K562 (cell line): ENCODE measurements around the gene PDE1C. TPM values are rescaled to one million over a fixed set of nuclear protein-coding genes. Genes with fewer than 3 reads are reported as not detected.

Experiments
- ATAC-seq: fragments of 200-7000 bp; cut with Tn5 transposase; 3 replicates; pipeline ENCODE4 v1.9.1; 2020; ENCODE audit warnings: moderate library complexity
- BruUV-seq: library from RNA; stranded (reverse); fragments of 400-500 nt; replicated peaks from 2 replicates; lab custom pipeline; 2021; lab: Mats Ljungman, UMichigan
- CTCF ChIA-PET: fragments of 300-600 bp; formaldehyde crosslinking; extraction: SDS; loops from one replicate; lab custom pipeline; 2021; ENCODE audit warnings: low intra/inter-chr PET ratio; lab: Yijun Ruan, JAX
- POLR2A ChIA-PET: fragments of 300-600, 350-650 bp; sonication (Branson Sonifier 250); formaldehyde crosslinking; extraction: SDS; loops from one replicate; lab custom pipeline; 2021; ENCODE audit warnings: antibody characterized with exemption, inconsistent platforms; lab: Yijun Ruan, JAX
- DNase-seq, 4 experiments: peaks; one replicate each; pipeline versions ENCODE4 v3.0.0 to v3.0.0-alpha.2; 2011 to 2018; ENCODE audit warnings: low spot score in 3 of 4, mixed read lengths in 3 of 4; ENCODE audit errors: extremely low read depth in 1 of 4
- FAIRE-seq: peaks from 2 replicates; lab custom pipeline; 2011; peaks lifted over from hg19 to GRCh38; lab: Jason Lieb, UNC
- H2AFZ ChIP-seq: 2 replicates; pipeline ENCODE4 v1.6.0; 2011; ENCODE audit warnings: low read depth, low read length, control low read depth, inconsistent platforms
- H3K27ac ChIP-seq: fragments of 200-600 bp; 3 replicates; pipeline ENCODE4 v1.8.0; 2011; ENCODE audit warnings: low read depth, mild to moderate bottlenecking, control low read depth, inconsistent platforms, low read length, moderate library complexity, mixed read lengths; ENCODE audit errors: extremely low read depth
- H3K27me3 ChIP-seq, 2 experiments: fragments of 300-600 bp in 1 of 2; 2 replicates in 1 of 2; 3 replicates in 1 of 2; pipeline versions ENCODE4 v1.6.0 to v1.8.0; 2011; ENCODE audit warnings: inconsistent platforms in 2 of 2, low read length in 2 of 2, mild to moderate bottlenecking in 1 of 2, mixed read lengths in 1 of 2, moderate library complexity in 1 of 2; ENCODE audit not compliant: control insufficient read depth in 2 of 2, insufficient read depth in 2 of 2
- H3K36me3 ChIP-seq: fragments of 300-600 bp; 3 replicates; pipeline ENCODE4 v1.8.0; 2011; ENCODE audit warnings: mild to moderate bottlenecking, low read length, inconsistent platforms; ENCODE audit not compliant: control insufficient read depth, insufficient read depth
- H3K4me1 ChIP-seq, 2 experiments: fragments of 200-600 bp in 1 of 2; replicated peaks in 1 of 2; 2 replicates in 1 of 2; 3 replicates in 1 of 2; pipeline versions ENCODE4 v1.5.1 to v1.8.0; 2011; ENCODE audit warnings: inconsistent platforms in 2 of 2, low read length in 2 of 2, mild to moderate bottlenecking in 1 of 2, mixed read lengths in 1 of 2, moderate library complexity in 1 of 2; ENCODE audit not compliant: control insufficient read depth in 2 of 2, insufficient read depth in 2 of 2
- H3K4me2 ChIP-seq: 2 replicates; pipeline ENCODE4 v1.6.1; 2011; ENCODE audit warnings: low read length, control low read depth, inconsistent platforms, mixed read lengths; ENCODE audit not compliant: insufficient read depth
- H3K4me3 ChIP-seq: fragments of 200-600 bp; sonication (generic), shearing (Covaris generic); 2 replicates; pipeline ENCODE4 v1.5.1; 2016; ENCODE audit warnings: control low read depth, inconsistent platforms
- H3K79me2 ChIP-seq: fragments of 200-600 bp; 3 replicates; pipeline ENCODE4 v1.8.0; 2011; ENCODE audit warnings: low read length, inconsistent platforms; ENCODE audit not compliant: control insufficient read depth, insufficient read depth
- H3K9ac ChIP-seq, 2 experiments: 2 replicates each; pipeline versions ENCODE4 v1.6.0 to v1.6.1; 2011; ENCODE audit warnings: low read depth in 2 of 2, low read length in 2 of 2, control low read depth in 1 of 2, inconsistent platforms in 1 of 2, mild to moderate bottlenecking in 1 of 2, mixed read lengths in 1 of 2; ENCODE audit not compliant: insufficient read depth in 1 of 2
- H3K9me1 ChIP-seq: one replicate; pipeline ENCODE4 v1.6.0; 2011; ENCODE audit warnings: inconsistent platforms, mild to moderate bottlenecking, low read length, moderate library complexity; ENCODE audit not compliant: control insufficient read depth, insufficient read depth
- H3K9me3 ChIP-seq: replicated peaks from 2 replicates; pipeline ENCODE4 v1.5.1; 2011; ENCODE audit warnings: low read depth, low read length, inconsistent platforms; ENCODE audit not compliant: control insufficient read depth, insufficient read depth
- H4K20me1 ChIP-seq: replicated peaks from 2 replicates; pipeline ENCODE4 v1.6.1; 2011; ENCODE audit warnings: low read length, inconsistent platforms, mixed read lengths; ENCODE audit not compliant: control insufficient read depth, insufficient read depth
- CBX5 ChIP-seq: IDR thresholded peaks from 2 replicates; pipeline ENCODE4 v1.6.1; 2014; ENCODE audit warnings: low read depth, borderline replicate concordance
- CCNT2 ChIP-seq: IDR thresholded peaks from 2 replicates; pipeline ENCODE4 v1.6.1; 2011; ENCODE audit warnings: borderline replicate concordance, low read depth, mild to moderate bottlenecking, moderate library complexity, mixed read lengths, low read length; ENCODE audit not compliant: insufficient read length; ENCODE audit errors: extremely low read depth
- FOXJ3 ChIP-seq: sonication (generic); formaldehyde crosslinking; IDR thresholded peaks from 2 replicates; pipeline ENCODE4 v1.4.0; 2020; ENCODE audit warnings: mild to moderate bottlenecking, missing genetic modification reagents
- HDGF ChIP-seq: fragments of 450-650 bp; IDR thresholded peaks from 2 replicates; pipeline ENCODE4 v1.6.1; 2016
- KLF1 ChIP-seq: fragments of 450-650 bp; IDR thresholded peaks from 2 replicates; pipeline ENCODE4 v1.6.1; 2016; ENCODE audit warnings: missing genetic modification characterization, missing compliant biosample characterization
- KLF6 ChIP-seq: fragments of 250-450 bp; sonication (Bioruptor Pico); IDR thresholded peaks from 2 replicates; pipeline ENCODE4 v1.4.0; 2020; ENCODE audit warnings: mild to moderate bottlenecking, moderate library complexity, borderline replicate concordance
- WHSC1 ChIP-seq: IDR thresholded peaks from one replicate; pipeline ENCODE4 v1.6.1; 2012; ENCODE audit warnings: low read length, control low read depth, inconsistent platforms
- ZNF134 ChIP-seq: fragments of 250-450 bp; sonication (Bioruptor Pico); conservative IDR thresholded peaks from 2 replicates; pipeline ENCODE4 v1.4.0; 2020
- ZNF316 ChIP-seq: fragments of 450-650 bp; IDR thresholded peaks from 2 replicates; pipeline ENCODE4 v1.6.1; 2016
- WGBS: fragments of 100-300 bp; shearing (Covaris generic); methylation state at CpG from one replicate; pipeline ENCODE4 v1.1.6; 2016; ENCODE audit warnings: low coverage, mixed read lengths; ENCODE audit not compliant: insufficient coverage; ENCODE audit errors: missing lambda C conversion rate; 5-methylcytosine and 5-hydroxymethylcytosine counted together
- in situ Hi-C: fragments of 300-500 bp; cut with MboI; formaldehyde crosslinking; loops from 4 replicates; pipeline ENCODE4 v1.15.0; 2018; ENCODE audit warnings: inconsistent platforms, mixed read lengths
- intact Hi-C: fragments of 100-400 bp; cut with micrococcal nuclease; formaldehyde crosslinking; loops from 2 replicates; pipeline ENCODE4 v1.14.2; 2022
- polyA plus RNA-seq, 8 experiments: library from polyadenylated mRNA; depleted of rRNA in 4 of 8; stranded (reverse) in 5 of 8; unstranded in 3 of 8; fragments of >200 nt; fragmentation: Nextera tagmentation in 2 of 8; fragmentation: Illumina TruSeq in 1 of 8; extraction: Ambion mirVana in 2 of 8; extraction: Trizol in 1 of 8; gene quantifications; 2 replicates each; pipeline versions ENCODE4 v1.2.1 to v1.2.3, GENCODE V29; 2011 to 2014; ENCODE audit warnings: inconsistent platforms in 1 of 8, missing spikeins in 1 of 8
- total RNA-seq, 7 experiments: library from RNA; depleted of rRNA in 6 of 7; stranded (reverse); fragments of >200 nt in 6 of 7; fragmentation: Illumina TruSeq in 2 of 7; extraction: Trizol in 2 of 7; gene quantifications; 2 replicates each; pipeline versions ENCODE4 v1.2.1 to v1.2.3, GENCODE V29; 2011 to 2021; ENCODE audit warnings: low replicate concordance in 1 of 7
- TF ChIP-seq, protein P1 (sequence below): fragments of 200-600 bp; sonication (generic); IDR thresholded peaks from one replicate; pipeline ENCODE4 v1.6.1; 2012; ENCODE audit warnings: mild to moderate bottlenecking, low read depth, low read length, inconsistent platforms

Gene PDE1C
- total and polyA plus RNA-seq, 9 of the 15 experiments (the other 6 are each of a cell fraction or from before 2014, with no cell fraction given), result under 0.01 to 0.01 TPM; not detected in 7

DNA sequence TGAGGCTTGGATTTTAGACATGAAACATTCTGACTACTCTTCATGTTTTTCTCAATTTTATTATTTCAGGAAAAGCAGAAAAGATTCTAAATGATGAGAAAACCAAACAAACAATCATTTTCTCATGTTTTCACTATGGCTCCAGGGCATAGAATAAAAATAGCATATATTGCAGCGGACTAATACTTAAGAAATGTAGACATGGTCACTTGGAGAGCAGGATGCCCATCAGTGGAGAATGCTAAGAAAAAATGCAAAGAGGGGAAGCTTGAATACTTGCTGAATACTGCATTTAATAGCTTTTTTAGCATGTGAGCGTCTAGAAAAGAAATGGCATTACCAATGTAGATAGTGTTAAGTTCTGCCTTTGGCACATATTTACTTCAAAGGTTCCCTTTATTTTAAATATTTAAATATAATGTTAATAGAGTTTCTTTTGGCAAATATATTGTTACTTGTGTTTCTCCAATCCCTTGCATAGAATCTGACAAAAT lies 275.3 kb downstream of the PDE1C start (continued):
- TF ChIP-seq CCNT2 (no peak), KLF1 (tag) (no peak)

DNA sequence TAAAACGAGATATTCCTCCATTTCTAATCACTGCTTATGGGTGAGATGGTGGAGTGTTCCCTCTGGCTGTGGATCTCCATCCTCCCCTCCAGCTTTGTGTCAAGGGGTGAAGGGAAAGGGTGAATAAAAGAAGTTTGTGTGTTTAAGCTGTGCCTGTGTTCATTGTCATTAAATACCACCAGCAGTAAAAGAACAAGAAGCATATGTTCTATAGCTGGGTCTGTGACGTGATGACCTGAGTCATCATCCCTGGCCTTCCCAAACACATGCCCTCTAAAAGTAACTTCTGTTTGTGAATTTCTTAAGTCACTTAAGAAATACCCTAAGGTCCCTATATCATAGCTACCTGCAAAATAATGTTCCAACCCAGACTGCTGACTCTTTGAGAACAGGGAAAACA lies 278.3 kb downstream of the PDE1C start:
- no peaks in the 10 kb centered on the region; the same call in 1 of the 2 replicates for H3K9me3 ChIP-seq
- ChIA-PET CTCF (interaction anchor here (0.6 kb wide), 1 partner anchor 53 kb away, joined by 3 read pairs; no protein-coding TSS in a partner anchor), POLR2A (no interaction called here)
- H2AFZ ChIP-seq, result no peak overlapping the region
- H4K20me1 ChIP-seq, result no peaks in the 10 kb centered on the region
- intact Hi-C loops (no loop called here), in situ Hi-C loops (no loop called here)
- H3K27me3 ChIP-seq, result no peaks in the 10 kb centered on the region
- ATAC-seq, result no peak
- WGBS, result 0% methylated on average over 2 of the region's 2 CpGs
- no peak for FAIRE-seq
- H3K79me2 ChIP-seq, result no peaks in the 10 kb centered on the region
- H3K9me1 ChIP-seq, result no peaks in the 10 kb centered on the region
- no peaks in the 10 kb centered on the region for H3K36me3 ChIP-seq
- no peak overlapping the region for H3K27ac ChIP-seq
- DNase-seq, result no peak
- H3K4me2 ChIP-seq, result no peak overlapping the region
- no peaks in the 10 kb centered on the region for H3K4me1 ChIP-seq
- BruUV-seq, result no TSS peak
- H3K9ac ChIP-seq, result no peak overlapping the region
- H3K4me3 ChIP-seq, result no peak overlapping the region
- TF ChIP-seq, protein P1, sequence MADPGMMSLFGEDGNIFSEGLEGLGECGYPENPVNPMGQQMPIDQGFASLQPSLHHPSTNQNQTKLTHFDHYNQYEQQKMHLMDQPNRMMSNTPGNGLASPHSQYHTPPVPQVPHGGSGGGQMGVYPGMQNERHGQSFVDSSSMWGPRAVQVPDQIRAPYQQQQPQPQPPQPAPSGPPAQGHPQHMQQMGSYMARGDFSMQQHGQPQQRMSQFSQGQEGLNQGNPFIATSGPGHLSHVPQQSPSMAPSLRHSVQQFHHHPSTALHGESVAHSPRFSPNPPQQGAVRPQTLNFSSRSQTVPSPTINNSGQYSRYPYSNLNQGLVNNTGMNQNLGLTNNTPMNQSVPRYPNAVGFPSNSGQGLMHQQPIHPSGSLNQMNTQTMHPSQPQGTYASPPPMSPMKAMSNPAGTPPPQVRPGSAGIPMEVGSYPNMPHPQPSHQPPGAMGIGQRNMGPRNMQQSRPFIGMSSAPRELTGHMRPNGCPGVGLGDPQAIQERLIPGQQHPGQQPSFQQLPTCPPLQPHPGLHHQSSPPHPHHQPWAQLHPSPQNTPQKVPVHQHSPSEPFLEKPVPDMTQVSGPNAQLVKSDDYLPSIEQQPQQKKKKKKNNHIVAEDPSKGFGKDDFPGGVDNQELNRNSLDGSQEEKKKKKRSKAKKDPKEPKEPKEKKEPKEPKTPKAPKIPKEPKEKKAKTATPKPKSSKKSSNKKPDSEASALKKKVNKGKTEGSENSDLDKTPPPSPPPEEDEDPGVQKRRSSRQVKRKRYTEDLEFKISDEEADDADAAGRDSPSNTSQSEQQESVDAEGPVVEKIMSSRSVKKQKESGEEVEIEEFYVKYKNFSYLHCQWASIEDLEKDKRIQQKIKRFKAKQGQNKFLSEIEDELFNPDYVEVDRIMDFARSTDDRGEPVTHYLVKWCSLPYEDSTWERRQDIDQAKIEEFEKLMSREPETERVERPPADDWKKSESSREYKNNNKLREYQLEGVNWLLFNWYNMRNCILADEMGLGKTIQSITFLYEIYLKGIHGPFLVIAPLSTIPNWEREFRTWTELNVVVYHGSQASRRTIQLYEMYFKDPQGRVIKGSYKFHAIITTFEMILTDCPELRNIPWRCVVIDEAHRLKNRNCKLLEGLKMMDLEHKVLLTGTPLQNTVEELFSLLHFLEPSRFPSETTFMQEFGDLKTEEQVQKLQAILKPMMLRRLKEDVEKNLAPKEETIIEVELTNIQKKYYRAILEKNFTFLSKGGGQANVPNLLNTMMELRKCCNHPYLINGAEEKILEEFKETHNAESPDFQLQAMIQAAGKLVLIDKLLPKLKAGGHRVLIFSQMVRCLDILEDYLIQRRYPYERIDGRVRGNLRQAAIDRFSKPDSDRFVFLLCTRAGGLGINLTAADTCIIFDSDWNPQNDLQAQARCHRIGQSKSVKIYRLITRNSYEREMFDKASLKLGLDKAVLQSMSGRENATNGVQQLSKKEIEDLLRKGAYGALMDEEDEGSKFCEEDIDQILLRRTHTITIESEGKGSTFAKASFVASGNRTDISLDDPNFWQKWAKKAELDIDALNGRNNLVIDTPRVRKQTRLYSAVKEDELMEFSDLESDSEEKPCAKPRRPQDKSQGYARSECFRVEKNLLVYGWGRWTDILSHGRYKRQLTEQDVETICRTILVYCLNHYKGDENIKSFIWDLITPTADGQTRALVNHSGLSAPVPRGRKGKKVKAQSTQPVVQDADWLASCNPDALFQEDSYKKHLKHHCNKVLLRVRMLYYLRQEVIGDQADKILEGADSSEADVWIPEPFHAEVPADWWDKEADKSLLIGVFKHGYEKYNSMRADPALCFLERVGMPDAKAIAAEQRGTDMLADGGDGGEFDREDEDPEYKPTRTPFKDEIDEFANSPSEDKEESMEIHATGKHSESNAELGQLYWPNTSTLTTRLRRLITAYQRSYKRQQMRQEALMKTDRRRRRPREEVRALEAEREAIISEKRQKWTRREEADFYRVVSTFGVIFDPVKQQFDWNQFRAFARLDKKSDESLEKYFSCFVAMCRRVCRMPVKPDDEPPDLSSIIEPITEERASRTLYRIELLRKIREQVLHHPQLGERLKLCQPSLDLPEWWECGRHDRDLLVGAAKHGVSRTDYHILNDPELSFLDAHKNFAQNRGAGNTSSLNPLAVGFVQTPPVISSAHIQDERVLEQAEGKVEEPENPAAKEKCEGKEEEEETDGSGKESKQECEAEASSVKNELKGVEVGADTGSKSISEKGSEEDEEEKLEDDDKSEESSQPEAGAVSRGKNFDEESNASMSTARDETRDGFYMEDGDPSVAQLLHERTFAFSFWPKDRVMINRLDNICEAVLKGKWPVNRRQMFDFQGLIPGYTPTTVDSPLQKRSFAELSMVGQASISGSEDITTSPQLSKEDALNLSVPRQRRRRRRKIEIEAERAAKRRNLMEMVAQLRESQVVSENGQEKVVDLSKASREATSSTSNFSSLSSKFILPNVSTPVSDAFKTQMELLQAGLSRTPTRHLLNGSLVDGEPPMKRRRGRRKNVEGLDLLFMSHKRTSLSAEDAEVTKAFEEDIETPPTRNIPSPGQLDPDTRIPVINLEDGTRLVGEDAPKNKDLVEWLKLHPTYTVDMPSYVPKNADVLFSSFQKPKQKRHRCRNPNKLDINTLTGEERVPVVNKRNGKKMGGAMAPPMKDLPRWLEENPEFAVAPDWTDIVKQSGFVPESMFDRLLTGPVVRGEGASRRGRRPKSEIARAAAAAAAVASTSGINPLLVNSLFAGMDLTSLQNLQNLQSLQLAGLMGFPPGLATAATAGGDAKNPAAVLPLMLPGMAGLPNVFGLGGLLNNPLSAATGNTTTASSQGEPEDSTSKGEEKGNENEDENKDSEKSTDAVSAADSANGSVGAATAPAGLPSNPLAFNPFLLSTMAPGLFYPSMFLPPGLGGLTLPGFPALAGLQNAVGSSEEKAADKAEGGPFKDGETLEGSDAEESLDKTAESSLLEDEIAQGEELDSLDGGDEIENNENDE, result no peak
- no peak for TF ChIP-seq HDGF
- no peak for TF ChIP-seq ZNF316
- no peak for TF ChIP-seq ZNF134 (CRISPR knock-in tag)
- no peak for TF ChIP-seq KLF6 (CRISPR knock-in tag)
- no peak for TF ChIP-seq CBX5
- no peak for TF ChIP-seq WHSC1
- TF ChIP-seq FOXJ3 (CRISPR knock-in tag), result no peak
